ENCODE measurements around the gene ATP6AP1.

ATP6AP1 gene

GRCh38 chrX:154449618-154450017 is 21.1 kb downstream of the ATP6AP1 start:
- no peak for DNase-seq

- no peak for DNase-seq
Measured at GRCh38 chrX:154450312-154450711, 21.8 kb downstream of the ATP6AP1 start.

GRCh38 chrX:154452823-154453222 is 24.3 kb downstream of the ATP6AP1 start:
- no peak for DNase-seq

- DNase-seq = peak in 1 of 2 donors; percentile 34
Measured at GRCh38 chrX:154457491-154458115, 29.1 kb downstream of the ATP6AP1 start.

GRCh38 chrX:154458116-154458953 is 29.9 kb downstream of the ATP6AP1 start, which contains the start of gene PLXNA3:
Gene PLXNA3 (plus strand): TSS chrX:154458281. CDS start chrX:154460184, 1,903 bp downstream.
- peak; percentile 29 to 36 for DNase-seq

GRCh38 chrX:154458954-154459778 is 30.7 kb downstream of the ATP6AP1 start:
- peak; percentile 7 to 14 for DNase-seq

- no peak for DNase-seq
Measured at GRCh38 chrX:154459832-154460231, 31.4 kb downstream of the ATP6AP1 start.

GRCh38 chrX:154460326-154460725 is 31.8 kb downstream of the ATP6AP1 start:
- DNase-seq = no peak

- no peak for DNase-seq
Measured at GRCh38 chrX:154462396-154462795, 33.9 kb downstream of the ATP6AP1 start.

GRCh38 chrX:154463611-154464220 is 35.2 kb downstream of the ATP6AP1 start:
- no peak for DNase-seq

- no peak for DNase-seq
Measured at GRCh38 chrX:154464806-154465365, 36.4 kb downstream of the ATP6AP1 start.

GRCh38 chrX:154465601-154466000 is 37.1 kb downstream of the ATP6AP1 start:
- DNase-seq = no peak

GRCh38 chrX:154466036-154466435 is 37.6 kb downstream of the ATP6AP1 start:
- DNase-seq = no peak

- DNase-seq = no peak
Measured at GRCh38 chrX:154466907-154467306, 38.4 kb downstream of the ATP6AP1 start.

GRCh38 chrX:154467556-154467955 is 39.1 kb downstream of the ATP6AP1 start:
- no peak for DNase-seq

GRCh38 chrX:154468217-154468616 is 39.7 kb downstream of the ATP6AP1 start:
- no peak for DNase-seq

GRCh38 chrX:154469114-154469513 is 40.6 kb downstream of the ATP6AP1 start:
- no peak for DNase-seq

- no peak for DNase-seq
Measured at GRCh38 chrX:154469880-154470279, 41.4 kb downstream of the ATP6AP1 start.

- DNase-seq = no peak
Measured at GRCh38 chrX:154470434-154470833, 42.0 kb downstream of the ATP6AP1 start.

GRCh38 chrX:154470914-154471568 is 42.6 kb downstream of the ATP6AP1 start:
- DNase-seq = no peak

- no peak for DNase-seq
Measured at GRCh38 chrX:154471839-154472684, 43.6 kb downstream of the ATP6AP1 start.
